ENCODE results near the gene TOR3A.

- TF ChIP-seq RAD21 (IDR thresholded peaks at IDR 0.05; ENCODE audit: low read depth) (no peak), POLR2A (IDR thresholded peaks at IDR 0.05; ENCODE audit: borderline replicate concordance, extremely low read depth, insufficient read depth, insufficient read length) (no peak), CTCF (IDR thresholded peaks at IDR 0.05 in 2 of 3, conservative IDR thresholded peaks at IDR 0.05 in 1 of 3; ENCODE audit: borderline replicate concordance in 1 of 3, insufficient read depth in 1 of 3, low read depth in 2 of 3, low read length in 2 of 3) (no peak), POLR2AphosphoS5 (IDR thresholded peaks at IDR 0.05; ENCODE audit: low read depth, low read length) (no peak), ZNF274 (IDR thresholded peaks at IDR 0.05; ENCODE audit: low read depth, low read length) (no peak), JUND (IDR thresholded peaks at IDR 0.05) (no peak), SP1 (IDR thresholded peaks at IDR 0.05; ENCODE audit: low read depth) (no peak)
- TF ChIP-seq, protein P1, sequence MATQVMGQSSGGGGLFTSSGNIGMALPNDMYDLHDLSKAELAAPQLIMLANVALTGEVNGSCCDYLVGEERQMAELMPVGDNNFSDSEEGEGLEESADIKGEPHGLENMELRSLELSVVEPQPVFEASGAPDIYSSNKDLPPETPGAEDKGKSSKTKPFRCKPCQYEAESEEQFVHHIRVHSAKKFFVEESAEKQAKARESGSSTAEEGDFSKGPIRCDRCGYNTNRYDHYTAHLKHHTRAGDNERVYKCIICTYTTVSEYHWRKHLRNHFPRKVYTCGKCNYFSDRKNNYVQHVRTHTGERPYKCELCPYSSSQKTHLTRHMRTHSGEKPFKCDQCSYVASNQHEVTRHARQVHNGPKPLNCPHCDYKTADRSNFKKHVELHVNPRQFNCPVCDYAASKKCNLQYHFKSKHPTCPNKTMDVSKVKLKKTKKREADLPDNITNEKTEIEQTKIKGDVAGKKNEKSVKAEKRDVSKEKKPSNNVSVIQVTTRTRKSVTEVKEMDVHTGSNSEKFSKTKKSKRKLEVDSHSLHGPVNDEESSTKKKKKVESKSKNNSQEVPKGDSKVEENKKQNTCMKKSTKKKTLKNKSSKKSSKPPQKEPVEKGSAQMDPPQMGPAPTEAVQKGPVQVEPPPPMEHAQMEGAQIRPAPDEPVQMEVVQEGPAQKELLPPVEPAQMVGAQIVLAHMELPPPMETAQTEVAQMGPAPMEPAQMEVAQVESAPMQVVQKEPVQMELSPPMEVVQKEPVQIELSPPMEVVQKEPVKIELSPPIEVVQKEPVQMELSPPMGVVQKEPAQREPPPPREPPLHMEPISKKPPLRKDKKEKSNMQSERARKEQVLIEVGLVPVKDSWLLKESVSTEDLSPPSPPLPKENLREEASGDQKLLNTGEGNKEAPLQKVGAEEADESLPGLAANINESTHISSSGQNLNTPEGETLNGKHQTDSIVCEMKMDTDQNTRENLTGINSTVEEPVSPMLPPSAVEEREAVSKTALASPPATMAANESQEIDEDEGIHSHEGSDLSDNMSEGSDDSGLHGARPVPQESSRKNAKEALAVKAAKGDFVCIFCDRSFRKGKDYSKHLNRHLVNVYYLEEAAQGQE (IDR thresholded peaks at IDR 0.05; ENCODE audit: low read depth) = no peak
Measured at GRCh38 chr1:179048339-179049124, 33.3 kb upstream of the TOR3A start.

Data from HCT116 (cell line).